Stimulated activated CD4-positive, alpha-beta T cell treated with anti-CD3 and anti-CD28 coated beads, Interleukin-4, amount 100 ng/mL, for 1 hour (primary cell): ENCODE measurements around the gene CRHR1.
"Not testable (repeated sequence)": the region's sequence is repeated elsewhere in the genome, so short reads cannot be mapped to it uniquely, and the experiment has no call there.

Experiments
- DNase-seq: peaks from one replicate; pipeline ENCODE4 v3.0.0-alpha.2; 2020

The CRHR1 gene

GRCh38 chr17:45784293-45784740, at the start of gene CRHR1:
TSS of gene CRHR1 (plus strand) at chr17:45784320. CDS start at chr17:45784545, 225 bp downstream.
- DNase-seq: no peak

- no peak for DNase-seq
Observed at GRCh38 chr17:45734598-45734997, 49.5 kb upstream of the CRHR1 start.

GRCh38 chr17:45735488-45735887, 48.6 kb upstream of the CRHR1 start:
- DNase-seq: no peak

- DNase-seq: no peak
Observed at GRCh38 chr17:45739786-45740185, 44.3 kb upstream of the CRHR1 start.

- DNase-seq: no peak
Observed at GRCh38 chr17:45740553-45741330, 43.4 kb upstream of the CRHR1 start.

- no peak for DNase-seq
Observed at GRCh38 chr17:45742251-45742650, 41.9 kb upstream of the CRHR1 start.

- no peak for DNase-seq
Observed at GRCh38 chr17:45743626-45744326, 40.3 kb upstream of the CRHR1 start.

- DNase-seq: not testable (repeated sequence)
Observed at GRCh38 chr17:45744826-45745225, 39.3 kb upstream of the CRHR1 start.

GRCh38 chr17:45745601-45746494, 38.3 kb upstream of the CRHR1 start:
- DNase-seq: no peak

- no peak for DNase-seq
Observed at GRCh38 chr17:45747911-45748310, 36.2 kb upstream of the CRHR1 start.

- DNase-seq: no peak
Observed at GRCh38 chr17:45748731-45749310, 35.3 kb upstream of the CRHR1 start.

GRCh38 chr17:45749831-45750335, 34.2 kb upstream of the CRHR1 start:
- no peak for DNase-seq

- DNase-seq: no peak
Observed at GRCh38 chr17:45750779-45751440, 33.2 kb upstream of the CRHR1 start.

- no peak for DNase-seq
Observed at GRCh38 chr17:45751466-45751865, 32.7 kb upstream of the CRHR1 start.

GRCh38 chr17:45752246-45752645, 31.9 kb upstream of the CRHR1 start:
- no peak for DNase-seq

GRCh38 chr17:45753645-45754225, 30.4 kb upstream of the CRHR1 start:
- DNase-seq: no peak

GRCh38 chr17:45755050-45755449, 29.1 kb upstream of the CRHR1 start:
- no peak for DNase-seq

- DNase-seq: no peak
Observed at GRCh38 chr17:45756266-45756991, 27.7 kb upstream of the CRHR1 start.

- DNase-seq: no peak
Observed at GRCh38 chr17:45757431-45758218, 26.5 kb upstream of the CRHR1 start.

GRCh38 chr17:45758544-45758943, 25.6 kb upstream of the CRHR1 start:
- no peak for DNase-seq
